Measurements from ENCODE around the gene MTOR. TPM values are rescaled to one million over a fixed set of nuclear protein-coding genes. Genes with fewer than 3 reads are reported as not detected.
A peak's percentile ranks its signal among the peaks of the same experiment; 100 is the strongest.
"Not testable (repeated sequence)": the region's sequence is repeated elsewhere in the genome, so short reads cannot be mapped to it uniquely, and the experiment has no call there.

Gene MTOR
- total RNA-seq, result 10 to 100 TPM; 25.1 to 35.3 (median 32.4) TPM
- long read RNA-seq, partial matches to known transcripts, result 1 of 1 reads
- long read RNA-seq, other reads (novel, unspliced or antisense), result 0 of 1 reads

DNA sequence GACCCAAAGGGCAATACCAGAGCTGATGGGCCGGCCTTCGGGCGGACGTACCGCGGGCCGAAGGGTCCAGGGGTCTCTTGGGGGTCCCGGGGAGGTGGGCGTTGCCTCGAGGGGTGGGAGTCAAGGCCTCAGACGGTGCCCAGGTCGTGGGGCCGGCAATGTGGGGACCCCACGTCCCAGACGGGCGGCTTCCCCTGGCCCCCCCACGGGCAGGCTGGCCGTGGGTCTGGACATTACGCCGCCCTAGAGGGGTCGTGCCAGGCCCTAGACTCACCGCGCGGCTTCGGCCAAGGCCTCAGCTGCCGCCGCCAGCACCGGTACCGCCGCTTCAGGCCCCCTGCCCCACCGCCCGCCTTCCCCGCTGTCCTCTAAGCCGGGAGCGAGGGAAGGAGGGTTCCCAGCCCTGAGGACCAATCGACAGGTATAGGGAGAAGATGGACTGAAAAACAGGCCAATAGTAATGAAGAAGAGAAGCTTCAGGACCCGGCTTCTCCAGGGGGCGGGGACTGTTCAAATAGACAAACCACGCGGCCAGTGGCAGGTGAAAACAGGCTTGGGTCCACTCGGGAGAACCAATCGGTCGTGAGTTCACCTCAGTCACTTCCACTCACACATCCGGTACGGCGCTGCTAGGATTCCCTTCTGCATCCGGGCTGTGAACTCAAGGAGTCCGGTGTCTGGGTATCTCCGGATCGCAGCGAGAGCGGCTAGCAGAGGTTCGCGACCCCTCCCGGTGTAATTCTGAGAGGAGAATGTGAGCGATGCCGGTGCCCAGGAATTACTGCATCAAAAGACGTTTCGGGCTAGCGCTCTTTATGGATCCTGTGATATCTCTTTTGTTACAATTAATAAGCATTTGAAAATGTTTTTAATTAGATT, at the start of gene MTOR:
MTOR (minus strand) TSS at position 381 of the 879 bp plus-strand sequence. CDS start 3,142 bp downstream, outside the sequence.
- intact Hi-C loops (cut with DNase I), result no loop called here
- peak; percentile 96 to 99 (median 99) for DNase-seq
- peak; percentile 95 to 99 (median 98) for ATAC-seq

DNA sequence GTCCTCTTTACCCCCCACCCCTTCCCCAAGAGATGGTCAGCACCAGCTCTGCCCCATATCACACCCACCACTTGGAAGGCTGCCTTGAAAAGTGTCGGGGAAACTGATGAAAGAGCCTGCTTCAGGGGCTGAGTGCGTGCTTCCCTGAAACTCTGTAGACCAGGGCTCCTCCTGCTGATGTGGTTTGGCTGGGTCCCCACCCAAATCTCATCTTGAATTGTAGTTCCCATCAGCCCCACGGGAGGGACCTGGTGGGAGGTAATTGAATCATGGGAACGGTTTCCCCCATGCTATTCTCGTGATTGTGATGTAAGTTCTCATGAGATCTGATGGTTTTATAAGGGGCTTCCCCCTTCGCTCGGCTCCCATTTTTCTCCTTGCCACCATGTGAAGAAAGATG, 47.0 kb upstream of the MTOR start:
- Histone ChIP-seq H3K4me3 (no peak overlapping the region), H3K36me3 (no peaks in the 10 kb centered on the region), H3K27me3 (no peaks in the 10 kb centered on the region), H3K9me3 (no peaks in the 10 kb centered on the region), H3K27ac (no peak overlapping the region), H3K4me1 (no peaks in the 10 kb centered on the region)
- TF ChIP-seq, protein P1, sequence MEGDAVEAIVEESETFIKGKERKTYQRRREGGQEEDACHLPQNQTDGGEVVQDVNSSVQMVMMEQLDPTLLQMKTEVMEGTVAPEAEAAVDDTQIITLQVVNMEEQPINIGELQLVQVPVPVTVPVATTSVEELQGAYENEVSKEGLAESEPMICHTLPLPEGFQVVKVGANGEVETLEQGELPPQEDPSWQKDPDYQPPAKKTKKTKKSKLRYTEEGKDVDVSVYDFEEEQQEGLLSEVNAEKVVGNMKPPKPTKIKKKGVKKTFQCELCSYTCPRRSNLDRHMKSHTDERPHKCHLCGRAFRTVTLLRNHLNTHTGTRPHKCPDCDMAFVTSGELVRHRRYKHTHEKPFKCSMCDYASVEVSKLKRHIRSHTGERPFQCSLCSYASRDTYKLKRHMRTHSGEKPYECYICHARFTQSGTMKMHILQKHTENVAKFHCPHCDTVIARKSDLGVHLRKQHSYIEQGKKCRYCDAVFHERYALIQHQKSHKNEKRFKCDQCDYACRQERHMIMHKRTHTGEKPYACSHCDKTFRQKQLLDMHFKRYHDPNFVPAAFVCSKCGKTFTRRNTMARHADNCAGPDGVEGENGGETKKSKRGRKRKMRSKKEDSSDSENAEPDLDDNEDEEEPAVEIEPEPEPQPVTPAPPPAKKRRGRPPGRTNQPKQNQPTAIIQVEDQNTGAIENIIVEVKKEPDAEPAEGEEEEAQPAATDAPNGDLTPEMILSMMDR (IDR thresholded peaks at IDR 0.05), result no peak
- no peak for TF ChIP-seq POLR2A (IDR thresholded peaks at IDR 0.05)
- WGBS (ENCODE audit: insufficient coverage, low coverage, low lambda C conversion rate, missing lambda C conversion rate), result 33% methylated on average over 1 of the region's 7 CpGs
- DNase-seq (no peak), ATAC-seq (no peak)
- intact Hi-C loops (cut with DNase I), result no loop called here

More for the DNA sequence above, at the start of gene MTOR:
- Histone ChIP-seq H3K27ac (peak within 1 kb of the TSS; percentile 77 to 87 (median 82)), H3K36me3 (peaks cover 0 to 18% (median 7%) of the 10 kb centered on the region in 4 donors), H3K27me3 (no peaks in the 10 kb centered on the region), H3K4me1 (peaks cover 0 to 17% (median 2%) of the 10 kb centered on the region in 4 donors), H3K4me3 (peak within 1 kb of the TSS; percentile 89 to 98 (median 94)), H3K9me3 (no peaks in the 10 kb centered on the region)
- WGBS (ENCODE audit: insufficient coverage, low coverage, low lambda C conversion rate, missing lambda C conversion rate), result 0% methylated on average over 22 of the region's 60 CpGs
- peak; percentile 81 for TF ChIP-seq POLR2A (IDR thresholded peaks at IDR 0.05)
- TF ChIP-seq, protein P1 (IDR thresholded peaks at IDR 0.05), result peak in 1 of 4 donors; percentile 12

DNA sequence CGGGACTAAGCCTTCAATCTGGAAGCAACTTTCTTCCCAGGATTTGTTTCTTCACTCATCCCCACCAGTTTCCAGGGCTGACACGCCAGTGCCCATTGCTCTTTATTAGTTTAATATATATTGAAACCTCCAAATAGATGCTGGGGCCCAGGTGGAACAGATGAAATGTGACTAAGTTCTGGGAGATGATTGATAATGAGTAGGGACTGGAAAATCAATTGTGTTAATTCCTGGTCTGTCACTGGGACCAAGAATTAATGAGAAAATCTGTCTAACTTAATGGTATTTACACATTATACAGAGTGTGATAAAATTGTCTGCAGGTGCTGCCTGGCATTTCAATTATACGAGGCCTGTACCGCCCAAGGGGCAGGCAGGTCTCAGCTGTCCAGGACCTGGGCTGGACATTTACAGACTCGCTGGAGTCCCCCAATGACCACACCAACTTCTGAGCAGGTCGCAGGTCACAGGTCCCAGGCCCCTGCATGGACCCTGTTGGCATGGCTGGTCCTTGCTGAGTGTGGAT, 46.4 kb upstream of the MTOR start:
- ATAC-seq (no peak), DNase-seq (no peak)

DNA sequence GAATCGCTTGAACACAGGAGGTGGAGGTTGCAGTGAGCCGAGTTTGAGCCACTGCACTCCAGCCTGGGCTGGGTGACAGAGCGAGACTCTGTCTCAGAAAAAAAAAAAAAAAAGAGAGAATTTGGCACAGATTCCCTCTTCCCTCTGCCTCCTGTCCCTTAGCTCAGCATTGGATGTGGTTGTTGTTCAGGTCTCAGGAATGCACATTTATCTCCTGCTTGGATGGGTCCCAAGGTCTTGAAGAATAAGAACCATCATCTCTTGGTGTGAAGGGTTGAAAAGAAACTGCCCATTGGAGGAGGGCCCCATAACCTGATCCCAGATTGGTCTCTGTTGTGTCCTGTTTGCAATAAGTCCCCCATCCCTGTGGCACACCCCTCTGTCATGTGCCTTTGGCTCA, 45.5 kb upstream of the MTOR start:
- no peaks in the 10 kb centered on the region for H3K36me3 ChIP-seq
- intact Hi-C loops (cut with DNase I), result no loop called here
- H3K27me3 ChIP-seq, result no peaks in the 10 kb centered on the region
- ATAC-seq, result no peak
- WGBS (ENCODE audit: insufficient coverage, low coverage, low lambda C conversion rate, missing lambda C conversion rate), result 29% methylated on average over 1 of the region's 3 CpGs
- H3K4me1 ChIP-seq, result no peaks in the 10 kb centered on the region
- TF ChIP-seq POLR2A (IDR thresholded peaks at IDR 0.05), result no peak
- DNase-seq, result no peak
- no peak overlapping the region for H3K27ac ChIP-seq
- no peaks in the 10 kb centered on the region for H3K9me3 ChIP-seq
- no peak overlapping the region for H3K4me3 ChIP-seq

More for the DNA sequence above, 46.4 kb upstream of the MTOR start:
- Histone ChIP-seq H3K4me1 (no peaks in the 10 kb centered on the region), H3K9me3 (no peaks in the 10 kb centered on the region), H3K27me3 (no peaks in the 10 kb centered on the region), H3K36me3 (no peaks in the 10 kb centered on the region), H3K27ac (no peak overlapping the region), H3K4me3 (no peak overlapping the region)
- intact Hi-C loops (cut with DNase I), result no loop called here
- TF ChIP-seq POLR2A (IDR thresholded peaks at IDR 0.05), result no peak
- TF ChIP-seq, protein P1 (IDR thresholded peaks at IDR 0.05), result no peak
- WGBS (ENCODE audit: insufficient coverage, low coverage, low lambda C conversion rate, missing lambda C conversion rate), result 79% methylated on average over 2 of the region's 6 CpGs

DNA sequence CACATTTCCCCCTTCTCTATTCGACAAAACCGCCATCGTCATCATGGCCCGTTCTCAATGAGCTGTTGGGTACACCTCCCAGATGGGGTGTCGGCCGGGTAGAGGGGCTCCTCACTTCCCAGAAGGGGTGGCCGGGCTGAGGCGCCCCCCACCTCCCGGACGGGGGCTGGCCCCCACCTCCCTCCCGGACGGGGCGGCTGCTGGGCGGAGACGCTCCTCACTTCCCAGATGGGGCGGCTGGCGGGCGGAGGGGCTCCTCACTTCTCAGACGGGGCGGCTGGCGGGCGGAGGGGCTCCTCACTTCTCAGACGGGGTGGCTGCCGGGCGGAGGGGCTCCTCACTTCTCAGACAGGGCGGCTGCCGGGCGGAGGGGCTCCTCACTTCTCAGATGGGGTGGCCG, 43.2 kb upstream of the MTOR start:
- H3K36me3 ChIP-seq; H3K27me3 ChIP-seq; intact Hi-C loops (cut with DNase I); H3K4me1 ChIP-seq; DNase-seq; ATAC-seq; H3K9me3 ChIP-seq; H3K4me3 ChIP-seq; H3K27ac ChIP-seq: not testable (repeated sequence)
- WGBS (ENCODE audit: insufficient coverage, low coverage, low lambda C conversion rate, missing lambda C conversion rate), result 93% methylated on average over 16 of the region's 29 CpGs

Measured in right lobe of liver (tissue), 6 donors.